Measurements from ENCODE around the gene TRIM69.
"Not testable (repeated sequence)": the region's sequence is repeated elsewhere in the genome, so short reads cannot be mapped to it uniquely, and the experiment has no call there.

TRIM69 gene

GRCh38 chr15:44753345-44753744 lies 17.0 kb downstream of the TRIM69 start:
- DNase-seq: no peak

- DNase-seq: no peak
Observed at GRCh38 chr15:44763187-44763586, 26.9 kb downstream of the TRIM69 start.

- DNase-seq: no peak
Observed at GRCh38 chr15:44763848-44764247, 27.5 kb downstream of the TRIM69 start.

- no peak for DNase-seq
Observed at GRCh38 chr15:44765036-44765435, 28.7 kb downstream of the TRIM69 start.

GRCh38 chr15:44769521-44769920 lies 33.2 kb downstream of the TRIM69 start:
- DNase-seq: no peak

- DNase-seq: not testable (repeated sequence)
Observed at GRCh38 chr15:44770715-44771114, 34.4 kb downstream of the TRIM69 start.

- DNase-seq: no peak
Observed at GRCh38 chr15:44775953-44776352, 39.6 kb downstream of the TRIM69 start.

- no peak for DNase-seq
Observed at GRCh38 chr15:44779761-44780160, 43.4 kb downstream of the TRIM69 start.

- no peak for DNase-seq
Observed at GRCh38 chr15:44780608-44781007, 44.3 kb downstream of the TRIM69 start.

GRCh38 chr15:44781128-44781810 lies 44.9 kb downstream of the TRIM69 start:
- DNase-seq: no peak

GRCh38 chr15:44782516-44782915 lies 46.2 kb downstream of the TRIM69 start:
- DNase-seq: no peak

- DNase-seq: not testable (repeated sequence)
Observed at GRCh38 chr15:44784918-44785274, 48.6 kb downstream of the TRIM69 start.

- no peak for DNase-seq
Observed at GRCh38 chr15:44788748-44789147, 52.4 kb downstream of the TRIM69 start.

- no peak for DNase-seq
Observed at GRCh38 chr15:44790215-44790614, 53.9 kb downstream of the TRIM69 start.

- no peak for DNase-seq
Observed at GRCh38 chr15:44790656-44791055, 54.3 kb downstream of the TRIM69 start.

- DNase-seq: no peak
Observed at GRCh38 chr15:44792715-44793114, 56.4 kb downstream of the TRIM69 start.

- no peak for DNase-seq
Observed at GRCh38 chr15:44794072-44794471, 57.7 kb downstream of the TRIM69 start.

GRCh38 chr15:44796508-44796907 lies 60.2 kb downstream of the TRIM69 start:
- DNase-seq: no peak

- no peak for DNase-seq
Observed at GRCh38 chr15:44798826-44799225, 62.5 kb downstream of the TRIM69 start.

- no peak for DNase-seq
Observed at GRCh38 chr15:44801364-44801763, 65.0 kb downstream of the TRIM69 start.

- DNase-seq: no peak
Observed at GRCh38 chr15:44801797-44802196, 65.5 kb downstream of the TRIM69 start.

GRCh38 chr15:44802336-44802735 lies 66.0 kb downstream of the TRIM69 start:
- DNase-seq: no peak

- DNase-seq: no peak
Observed at GRCh38 chr15:44804298-44805046, 68.1 kb downstream of the TRIM69 start.

- no peak for DNase-seq
Observed at GRCh38 chr15:44808557-44808956, 72.2 kb downstream of the TRIM69 start.

- no peak for DNase-seq
Observed at GRCh38 chr15:44810237-44810636, 73.9 kb downstream of the TRIM69 start.
